GM12891 (cell line): Measurements from ENCODE around the gene EFTUD2.

Experiments
- DNase-seq: peaks from one replicate; pipeline ENCODE4 v3.0.0; 2011; ENCODE audit warnings: low spot score; ENCODE audit not compliant: insufficient read length
- FAIRE-seq: peaks from 2 replicates; lab custom pipeline; 2011; peaks lifted over from hg19 to GRCh38; lab: Jason Lieb, UNC
- PAX5 ChIP-seq: IDR thresholded peaks from 2 replicates; pipeline ENCODE4 v1.6.1; 2011; ENCODE audit warnings: low read length, moderate library complexity, mild to moderate bottlenecking; ENCODE audit not compliant: insufficient read depth, severe bottlenecking
- POLR2A ChIP-seq: IDR thresholded peaks from 2 replicates; pipeline ENCODE4 v1.6.1; 2011; ENCODE audit warnings: low read depth, low read length, control low read depth
- POLR2AphosphoS5 ChIP-seq: IDR thresholded peaks from 2 replicates; pipeline ENCODE4 v1.6.1; 2011; ENCODE audit warnings: low read depth, low read length, control low read depth
- POU2F2 ChIP-seq: IDR thresholded peaks from 2 replicates; pipeline ENCODE4 v1.6.1; 2011; ENCODE audit warnings: low read depth, mild to moderate bottlenecking, control low read depth, low read length, moderate library complexity
- SPI1 ChIP-seq: IDR thresholded peaks from 2 replicates; pipeline ENCODE4 v1.6.1; 2011; ENCODE audit warnings: low read depth, low read length, control low read depth
- TAF1 ChIP-seq: IDR thresholded peaks from 2 replicates; pipeline ENCODE4 v1.6.1; 2011; ENCODE audit warnings: low read depth, low read length, control low read depth

The EFTUD2 gene

GRCh38 chr17:44933824-44934744 lies 34.8 kb upstream of the EFTUD2 start:
- FAIRE-seq: no peak
- no peak for TF ChIP-seq POLR2A
- no peak for TF ChIP-seq TAF1
- no peak for TF ChIP-seq POU2F2
- TF ChIP-seq POLR2AphosphoS5: no peak
- no peak for TF ChIP-seq PAX5
- no peak for TF ChIP-seq SPI1
- DNase-seq: no peak

- DNase-seq (no peak), FAIRE-seq (no peak)
- TF ChIP-seq POU2F2 (no peak), POLR2AphosphoS5 (no peak), POLR2A (no peak), SPI1 (no peak), PAX5 (no peak), TAF1 (no peak)
Observed at GRCh38 chr17:44932787-44933097, 33.5 kb upstream of the EFTUD2 start.

- DNase-seq: no peak
- FAIRE-seq: no peak
- TF ChIP-seq TAF1 (no peak), POU2F2 (no peak), POLR2AphosphoS5 (no peak), POLR2A (no peak), SPI1 (no peak), PAX5 (no peak)
Observed at GRCh38 chr17:44932096-44932786, 33.0 kb upstream of the EFTUD2 start.

GRCh38 chr17:44931376-44931775 lies 32.1 kb upstream of the EFTUD2 start:
- TF ChIP-seq POLR2AphosphoS5: no peak
- TF ChIP-seq TAF1: no peak
- TF ChIP-seq PAX5: no peak
- no peak for TF ChIP-seq POLR2A
- no peak for TF ChIP-seq POU2F2
- TF ChIP-seq SPI1: no peak
- FAIRE-seq (no peak), DNase-seq (no peak)

GRCh38 chr17:44930667-44931066 lies 31.4 kb upstream of the EFTUD2 start:
- FAIRE-seq: no peak
- TF ChIP-seq SPI1 (no peak), PAX5 (no peak), POU2F2 (no peak), POLR2A (no peak), POLR2AphosphoS5 (no peak), TAF1 (no peak)
- DNase-seq: no peak

GRCh38 chr17:44928950-44929720 lies 29.9 kb upstream of the EFTUD2 start:
- DNase-seq (no peak), FAIRE-seq (no peak)
- TF ChIP-seq POU2F2: no peak
- TF ChIP-seq TAF1: no peak
- no peak for TF ChIP-seq SPI1
- no peak for TF ChIP-seq POLR2AphosphoS5
- TF ChIP-seq POLR2A: no peak
- TF ChIP-seq PAX5: no peak

- TF ChIP-seq SPI1: no peak
- TF ChIP-seq POLR2AphosphoS5: no peak
- TF ChIP-seq POU2F2: no peak
- no peak for TF ChIP-seq POLR2A
- no peak for TF ChIP-seq PAX5
- no peak for TF ChIP-seq TAF1
- FAIRE-seq: no peak
- no peak for DNase-seq
Observed at GRCh38 chr17:44928136-44928535, 28.9 kb upstream of the EFTUD2 start.

- FAIRE-seq (no peak), DNase-seq (no peak)
- TF ChIP-seq PAX5: no peak
- no peak for TF ChIP-seq POU2F2
- no peak for TF ChIP-seq TAF1
- no peak for TF ChIP-seq POLR2A
- no peak for TF ChIP-seq SPI1
- no peak for TF ChIP-seq POLR2AphosphoS5
Observed at GRCh38 chr17:44927696-44928095, 28.5 kb upstream of the EFTUD2 start.

- TF ChIP-seq SPI1 (no peak), POU2F2 (no peak), POLR2A (no peak), PAX5 (no peak), TAF1 (no peak), POLR2AphosphoS5 (no peak)
- DNase-seq (no peak), FAIRE-seq (no peak)
Observed at GRCh38 chr17:44926821-44927525, 27.7 kb upstream of the EFTUD2 start.
